GM12891 (cell line): ENCODE measurements around the gene RFPL3.

ENCODE experiments used
- PAX5 ChIP-seq: IDR thresholded peaks from 2 replicates; pipeline ENCODE4 v1.6.1; 2011; ENCODE audit warnings: low read length, moderate library complexity, mild to moderate bottlenecking; ENCODE audit not compliant: insufficient read depth, severe bottlenecking
- POLR2A ChIP-seq: IDR thresholded peaks from 2 replicates; pipeline ENCODE4 v1.6.1; 2011; ENCODE audit warnings: low read depth, low read length, control low read depth
- POLR2AphosphoS5 ChIP-seq: IDR thresholded peaks from 2 replicates; pipeline ENCODE4 v1.6.1; 2011; ENCODE audit warnings: low read depth, low read length, control low read depth
- TAF1 ChIP-seq: IDR thresholded peaks from 2 replicates; pipeline ENCODE4 v1.6.1; 2011; ENCODE audit warnings: low read depth, low read length, control low read depth

DNA sequence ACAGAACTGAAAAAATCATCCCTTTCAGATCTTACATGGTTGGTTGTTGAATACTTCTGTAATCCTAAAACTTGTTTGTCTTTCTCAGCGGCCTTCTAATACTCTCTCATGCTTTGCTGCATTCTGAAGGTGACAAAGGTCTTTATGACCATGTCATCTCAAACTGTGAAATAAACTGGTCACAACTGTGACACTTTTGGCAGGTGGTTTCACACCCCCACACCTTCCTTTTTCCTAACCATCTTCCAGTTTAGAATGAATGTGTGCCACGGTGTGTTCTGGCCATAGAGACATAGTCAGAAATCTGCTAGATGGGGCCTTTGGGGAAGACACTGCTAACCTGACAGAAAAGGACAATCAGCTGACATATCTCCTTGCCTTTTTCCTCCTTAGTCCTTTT lies 14.7 kb upstream of the RFPL3 start:
- TF ChIP-seq POLR2A = no peak
- no peak for TF ChIP-seq POLR2AphosphoS5
- TF ChIP-seq TAF1 = no peak
- no peak for TF ChIP-seq PAX5
